SK-N-SH (cell line): Measurements from ENCODE around the gene NAP1L5. TPM values are rescaled to one million over a fixed set of nuclear protein-coding genes. Genes with fewer than 3 reads are reported as not detected.

Source experiments
- CTCF ChIA-PET: fragments of 300-600, 350-600 bp; formaldehyde crosslinking; extraction: SDS; loops from one replicate; lab custom pipeline; 2021; lab: Yijun Ruan, JAX
- POLR2A ChIA-PET: fragments of 350-600 bp; sonication (Branson Sonifier 250); formaldehyde crosslinking; extraction: SDS; loops from one replicate; lab custom pipeline; 2020; ENCODE audit warnings: antibody characterized with exemption, inconsistent platforms; lab: Yijun Ruan, JAX
- DNase-seq: peaks from one replicate; pipeline ENCODE4 v3.0.0; 2012
- H2AFZ ChIP-seq: fragments of 200-600 bp; sonication (generic); 2 replicates; pipeline ENCODE4 v1.8.1; 2016; ENCODE audit warnings: antibody characterized with exemption, mild to moderate bottlenecking, low read depth
- H3F3A ChIP-seq: fragments of 200-600 bp; sonication (generic); replicated peaks from 2 replicates; pipeline ENCODE3; 2016; ENCODE audit warnings: antibody characterized with exemption, mild to moderate bottlenecking; ENCODE audit not compliant: insufficient read depth
- H3K27ac ChIP-seq, 2 experiments: fragments of 200-500 bp in 1 of 2; fragments of 200-600 bp in 1 of 2; sonication (Bioruptor generic) in 1 of 2; sonication (generic), shearing (Covaris generic) in 1 of 2; 2 replicates each; pipeline versions ENCODE4 v1.5.1 to v1.6.1; 2014 to 2016; ENCODE audit warnings: low read depth in 2 of 2, inconsistent platforms in 1 of 2, low read length in 1 of 2, mild to moderate bottlenecking in 1 of 2, mixed read lengths in 1 of 2
- H3K27me3 ChIP-seq: fragments of 200-600 bp; sonication (generic), shearing (Covaris generic); 2 replicates; pipeline ENCODE4 v1.6.1; 2016; ENCODE audit warnings: mixed run types; ENCODE audit not compliant: insufficient read depth
- H3K36me3 ChIP-seq, 2 experiments: fragments of 200-500 bp in 1 of 2; fragments of 200-600 bp in 1 of 2; sonication (Bioruptor generic) in 1 of 2; sonication (generic) in 1 of 2; replicated peaks in 1 of 2; 2 replicates each; pipeline versions ENCODE3 to v1.5.1; 2014 to 2016; ENCODE audit warnings: low read length in 1 of 2, mild to moderate bottlenecking in 1 of 2; ENCODE audit not compliant: insufficient read depth in 2 of 2, control insufficient read depth in 1 of 2
- H3K4me1 ChIP-seq, 2 experiments: fragments of 200-500 bp in 1 of 2; fragments of 200-600 bp in 1 of 2; sonication (Bioruptor generic) in 1 of 2; sonication (generic), shearing (Covaris generic) in 1 of 2; 2 replicates each; pipeline versions ENCODE4 v1.5.1 to v1.6.1; 2014 to 2016; ENCODE audit warnings: low read depth in 1 of 2, low read length in 1 of 2, mixed run types in 1 of 2; ENCODE audit not compliant: insufficient read depth in 2 of 2, control insufficient read depth in 1 of 2
- H3K4me2 ChIP-seq: fragments of 200-600 bp; sonication (generic), shearing (Covaris generic); 2 replicates; pipeline ENCODE4 v1.6.1; 2017; ENCODE audit warnings: mixed run types
- H3K4me3 ChIP-seq, 2 experiments: fragments of 200-500 bp in 1 of 2; fragments of 200-600 bp in 1 of 2; sonication (Bioruptor generic) in 1 of 2; sonication (generic), shearing (Covaris generic) in 1 of 2; 2 replicates each; pipeline versions ENCODE4 v1.5.1 to v1.8.1; 2014 to 2016; ENCODE audit warnings: low read depth in 2 of 2, inconsistent platforms in 1 of 2, low read length in 1 of 2, mild to moderate bottlenecking in 1 of 2, mixed read lengths in 1 of 2, moderate library complexity in 1 of 2
- H3K79me2 ChIP-seq: fragments of 200-600 bp; sonication (generic); 2 replicates; pipeline ENCODE4 v1.8.1; 2017; ENCODE audit warnings: mild to moderate bottlenecking; ENCODE audit not compliant: insufficient read depth
- H3K9ac ChIP-seq: fragments of 200-600 bp; sonication (generic); 2 replicates; pipeline ENCODE4 v1.6.1; 2017; ENCODE audit warnings: mixed run types
- H3K9me2 ChIP-seq: fragments of 200-600 bp; sonication (generic); 2 replicates; pipeline ENCODE4 v1.6.1; 2017; ENCODE audit warnings: mixed run types
- H3K9me3 ChIP-seq: fragments of 200-600 bp; sonication (generic); 2 replicates; pipeline ENCODE4 v1.6.1; 2017; ENCODE audit warnings: mixed run types, mild to moderate bottlenecking, moderate library complexity
- H4K20me1 ChIP-seq: fragments of 200-600 bp; sonication (generic); 2 replicates; pipeline ENCODE4 v1.6.1; 2017; ENCODE audit warnings: mild to moderate bottlenecking, mixed run types; ENCODE audit not compliant: insufficient read depth
- CTCF ChIP-seq: fragments of 200-600 bp; sonication (generic); IDR thresholded peaks from 2 replicates; pipeline ENCODE4 v1.6.1; 2017; ENCODE audit warnings: antibody characterized with exemption, mild to moderate bottlenecking, moderate library complexity
- FOSL2 ChIP-seq: IDR thresholded peaks from 2 replicates; pipeline ENCODE4 v1.4.0; 2012; ENCODE audit warnings: low read depth, mild to moderate bottlenecking, moderate library complexity, borderline replicate concordance
- FOXJ3 ChIP-seq: sonication (generic); formaldehyde crosslinking; IDR thresholded peaks from 2 replicates; pipeline ENCODE4 v1.5.1; 2020; ENCODE audit warnings: mild to moderate bottlenecking, missing genetic modification reagents
- FOXM1 ChIP-seq: IDR thresholded peaks from 2 replicates; pipeline ENCODE4 v1.4.0; 2012; ENCODE audit warnings: low read depth, mild to moderate bottlenecking
- JUND ChIP-seq: IDR thresholded peaks from 2 replicates; pipeline ENCODE4 v1.4.0; 2012
- PBX3 ChIP-seq: IDR thresholded peaks from 2 replicates; pipeline ENCODE4; 2012
- TCF12 ChIP-seq: IDR thresholded peaks from 2 replicates; pipeline ENCODE4 v1.4.0; 2012
- WGBS: methylation state at CpG from one replicate; pipeline ENCODE4 v1.1.6; 2017; ENCODE audit warnings: low lambda C conversion rate; 5-methylcytosine and 5-hydroxymethylcytosine counted together
- polyA plus RNA-seq, 3 experiments: library from polyadenylated mRNA; depleted of rRNA; stranded (reverse); fragments of >200 nt; gene quantifications; 2 replicates each; pipeline ENCODE4 v1.2.3, GENCODE V29; 2012
- TF ChIP-seq, protein P1 (sequence below): IDR thresholded peaks from 2 replicates; pipeline ENCODE4 v1.4.0; 2012; ENCODE audit warnings: low read depth, borderline replicate concordance

The NAP1L5 gene
- polyA plus RNA-seq, 1 of the 3 experiments (the other 2 are of a cell fraction) = 7.5 TPM

- DNase-seq = no peak
- peak overlapping the region in 1 of 2 experiments; percentile 67; a peak in 2 of 4 replicates for H3K27ac ChIP-seq
- CTCF ChIA-PET = interaction anchor here (1.0 to 2.0 kb wide), 2 partner anchors 9 to 76 kb away, joined by 4 to 7 read pairs; no protein-coding TSS in a partner anchor
Measured at GRCh38 chr4:88743696-88744095, 46.1 kb upstream of the NAP1L5 start.

More at GRCh38 chr4:88743696-88744095, 46.1 kb upstream of the NAP1L5 start:
- H4K20me1 ChIP-seq = no peaks in the 10 kb centered on the region
- TF ChIP-seq FOXJ3 = no peak
- TF ChIP-seq JUND = peak; percentile 48; the same call in 1 of the 2 replicates
- TF ChIP-seq PBX3 = no peak
- TF ChIP-seq TCF12 = 0 out of 2 replicates have a peak, but pooled peaks have one; percentile 13
- peak; percentile 62; the same call in 1 of the 2 replicates for TF ChIP-seq FOSL2
- TF ChIP-seq, protein P1, sequence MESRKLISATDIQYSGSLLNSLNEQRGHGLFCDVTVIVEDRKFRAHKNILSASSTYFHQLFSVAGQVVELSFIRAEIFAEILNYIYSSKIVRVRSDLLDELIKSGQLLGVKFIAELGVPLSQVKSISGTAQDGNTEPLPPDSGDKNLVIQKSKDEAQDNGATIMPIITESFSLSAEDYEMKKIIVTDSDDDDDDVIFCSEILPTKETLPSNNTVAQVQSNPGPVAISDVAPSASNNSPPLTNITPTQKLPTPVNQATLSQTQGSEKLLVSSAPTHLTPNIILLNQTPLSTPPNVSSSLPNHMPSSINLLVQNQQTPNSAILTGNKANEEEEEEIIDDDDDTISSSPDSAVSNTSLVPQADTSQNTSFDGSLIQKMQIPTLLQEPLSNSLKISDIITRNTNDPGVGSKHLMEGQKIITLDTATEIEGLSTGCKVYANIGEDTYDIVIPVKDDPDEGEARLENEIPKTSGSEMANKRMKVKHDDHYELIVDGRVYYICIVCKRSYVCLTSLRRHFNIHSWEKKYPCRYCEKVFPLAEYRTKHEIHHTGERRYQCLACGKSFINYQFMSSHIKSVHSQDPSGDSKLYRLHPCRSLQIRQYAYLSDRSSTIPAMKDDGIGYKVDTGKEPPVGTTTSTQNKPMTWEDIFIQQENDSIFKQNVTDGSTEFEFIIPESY = no peak
- TF ChIP-seq CTCF = no peak
- no peak for TF ChIP-seq FOXM1
- no peaks in the 10 kb centered on the region; a peak in 1 of 4 replicates for H3K4me1 ChIP-seq
- H2AFZ ChIP-seq = peak overlapping the region; percentile 54; the same call in 1 of the 2 replicates
- no peak overlapping the region; the same call in 1 of the 2 replicates for H3K9ac ChIP-seq
- H3K27me3 ChIP-seq = no peaks in the 10 kb centered on the region
- H3F3A ChIP-seq = no peaks in the 10 kb centered on the region
- POLR2A ChIA-PET = no interaction called here
- peaks cover 0 to 3% of the 10 kb centered on the region in 2 experiments for H3K36me3 ChIP-seq
- no peaks in the 10 kb centered on the region for H3K9me2 ChIP-seq
- no peaks in the 10 kb centered on the region for H3K79me2 ChIP-seq
- 0 out of 2 replicates have a peak overlapping the region, but pooled peaks have one; percentile 8 for H3K4me2 ChIP-seq
- WGBS = 93% methylated on average over 3 of the region's 3 CpGs
- H3K9me3 ChIP-seq = no peaks in the 10 kb centered on the region
- no peak overlapping the region for H3K4me3 ChIP-seq
